GM13977 (cell line): ENCODE data around the gene DGKB.

Experiments used
- DNase-seq: peaks from one replicate; pipeline ENCODE4 v3.0.0; 2012; ENCODE audit warnings: low spot score
- in situ Hi-C: fragments of 300-500 bp; cut with MboI; formaldehyde crosslinking; loops from one replicate; pipeline ENCODE4 v1.12.0; 2022; ENCODE audit warnings: low sequenced_read_pairs, low pct_unique_long_range_greater_than_20kb, mixed read lengths, inconsistent platforms; ENCODE audit not compliant: unreplicated experiment
- TF ChIP-seq, protein P1 (sequence below): IDR thresholded peaks from 2 replicates; pipeline ENCODE4 v1.5.1; 2012; ENCODE audit warnings: mild to moderate bottlenecking, control low read depth; ENCODE audit not compliant: insufficient read depth; ENCODE audit errors: extremely low read depth, missing control alignments

DGKB gene

DNA sequence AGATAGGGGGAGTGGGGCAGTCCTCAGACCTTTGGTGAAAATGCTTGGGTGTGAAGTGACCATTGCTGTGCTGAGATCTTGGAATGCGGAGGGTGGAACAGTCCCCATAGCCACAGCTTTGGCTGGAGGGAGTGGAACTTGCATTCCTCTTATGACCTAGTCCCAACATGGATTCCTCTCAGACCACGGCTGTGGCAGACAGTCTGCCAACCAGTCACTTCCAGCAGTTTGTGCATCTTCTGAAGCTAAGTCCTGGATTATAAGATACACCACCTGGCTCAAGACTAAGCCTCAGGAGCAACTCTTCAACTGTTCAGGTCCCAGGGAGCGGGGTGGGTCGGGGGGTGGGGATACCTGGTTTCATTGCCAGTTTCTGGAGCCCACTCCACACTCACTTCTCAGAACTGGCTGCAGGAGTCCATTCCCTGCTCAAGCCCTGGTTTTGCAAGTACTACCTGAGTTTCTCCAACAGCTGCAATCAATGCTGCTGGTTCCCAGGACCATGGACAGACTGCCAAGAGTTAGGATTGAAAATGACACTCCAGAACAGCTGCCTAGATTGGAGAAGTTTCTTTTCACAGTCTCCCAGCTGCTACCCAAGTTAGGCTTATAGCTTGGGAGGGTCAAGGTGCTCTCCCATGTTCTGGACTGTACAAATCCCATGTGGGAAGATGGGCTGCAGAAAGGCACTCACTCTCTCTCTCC, 29.1 kb upstream of the DGKB start:
- TF ChIP-seq, protein P1, sequence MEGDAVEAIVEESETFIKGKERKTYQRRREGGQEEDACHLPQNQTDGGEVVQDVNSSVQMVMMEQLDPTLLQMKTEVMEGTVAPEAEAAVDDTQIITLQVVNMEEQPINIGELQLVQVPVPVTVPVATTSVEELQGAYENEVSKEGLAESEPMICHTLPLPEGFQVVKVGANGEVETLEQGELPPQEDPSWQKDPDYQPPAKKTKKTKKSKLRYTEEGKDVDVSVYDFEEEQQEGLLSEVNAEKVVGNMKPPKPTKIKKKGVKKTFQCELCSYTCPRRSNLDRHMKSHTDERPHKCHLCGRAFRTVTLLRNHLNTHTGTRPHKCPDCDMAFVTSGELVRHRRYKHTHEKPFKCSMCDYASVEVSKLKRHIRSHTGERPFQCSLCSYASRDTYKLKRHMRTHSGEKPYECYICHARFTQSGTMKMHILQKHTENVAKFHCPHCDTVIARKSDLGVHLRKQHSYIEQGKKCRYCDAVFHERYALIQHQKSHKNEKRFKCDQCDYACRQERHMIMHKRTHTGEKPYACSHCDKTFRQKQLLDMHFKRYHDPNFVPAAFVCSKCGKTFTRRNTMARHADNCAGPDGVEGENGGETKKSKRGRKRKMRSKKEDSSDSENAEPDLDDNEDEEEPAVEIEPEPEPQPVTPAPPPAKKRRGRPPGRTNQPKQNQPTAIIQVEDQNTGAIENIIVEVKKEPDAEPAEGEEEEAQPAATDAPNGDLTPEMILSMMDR = no peak
- in situ Hi-C loops = no loop called here
- DNase-seq = no peak

DNA sequence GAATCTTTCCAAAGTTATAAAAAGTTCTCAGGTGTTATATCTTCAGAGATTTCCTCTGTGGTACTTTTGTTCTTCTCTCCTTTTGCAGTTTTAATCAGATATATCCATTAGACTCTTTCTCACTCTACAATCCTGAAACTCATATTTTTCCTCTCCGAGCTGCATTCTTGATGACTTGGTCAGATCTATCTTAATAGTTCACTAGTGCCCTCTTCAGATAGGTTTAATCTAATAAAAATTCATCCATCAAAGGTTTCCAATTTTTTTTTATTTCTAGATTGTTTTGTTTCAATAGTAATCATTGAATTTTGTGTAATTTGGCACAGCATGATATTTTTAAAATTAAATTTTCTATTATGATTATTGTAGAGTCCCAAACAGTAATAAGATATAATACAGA, 21.8 kb upstream of the DGKB start:
- DNase-seq = no peak
- TF ChIP-seq, protein P1 = no peak
- in situ Hi-C loops = no loop called here

DNA sequence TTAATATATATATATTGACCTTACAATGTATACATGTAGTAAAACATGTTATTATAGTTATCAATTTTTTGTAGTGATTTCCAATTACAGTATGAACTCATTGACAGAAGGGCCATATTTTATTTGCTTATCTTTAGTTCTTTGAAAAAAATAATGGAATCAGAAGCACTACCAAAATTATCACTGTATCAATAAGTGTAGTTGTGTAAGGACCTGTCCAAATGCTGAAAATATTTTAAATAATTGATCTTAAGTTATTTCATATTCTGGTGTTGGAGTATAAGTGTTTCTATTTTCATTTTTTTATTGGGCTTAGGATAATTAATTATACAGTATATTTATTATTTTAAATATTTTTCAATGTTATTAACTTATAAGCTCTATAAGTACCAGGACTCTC, 8.5 kb upstream of the DGKB start:
- in situ Hi-C loops = no loop called here
- TF ChIP-seq, protein P1 = no peak
- no peak for DNase-seq

DNA sequence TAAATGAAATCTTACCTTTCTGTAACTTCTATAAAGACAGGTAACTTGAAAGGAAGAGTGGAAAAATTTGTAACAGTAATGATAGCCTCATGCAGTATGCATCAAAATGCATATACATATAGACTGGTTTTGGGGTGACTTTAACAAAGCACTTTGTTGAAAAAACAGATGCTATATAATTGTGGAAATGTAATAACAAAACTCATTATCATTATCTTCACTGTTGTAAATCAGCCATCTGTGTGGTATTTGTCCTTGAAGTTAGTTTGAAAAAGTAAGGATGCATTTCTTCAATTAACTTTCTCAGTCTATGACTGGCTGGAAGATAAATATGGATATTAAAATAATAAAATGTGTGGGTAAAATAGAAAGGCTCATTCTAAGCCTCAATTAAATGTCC, 6.1 kb upstream of the DGKB start:
- no peak for DNase-seq
- in situ Hi-C loops = no loop called here
- TF ChIP-seq, protein P1 = no peak

DNA sequence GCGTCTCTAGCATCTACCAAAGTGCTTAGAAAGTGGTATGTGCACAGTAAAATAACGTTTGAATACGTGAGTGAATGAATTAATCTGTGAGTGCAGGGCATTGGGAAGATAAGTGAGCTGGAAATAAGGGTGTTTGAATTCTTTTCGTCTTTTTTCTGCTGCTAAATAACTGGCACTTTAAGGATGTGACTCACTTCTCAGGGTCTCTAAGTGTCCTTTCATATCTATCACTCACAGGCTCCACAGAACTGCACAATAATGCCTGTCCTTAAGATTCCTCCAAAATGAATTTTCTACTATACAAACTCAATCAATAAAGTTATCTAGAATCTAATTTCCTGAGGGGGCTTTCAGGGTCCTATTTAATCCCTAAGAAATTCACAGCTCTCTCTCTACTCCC, 3.2 kb upstream of the DGKB start:
- TF ChIP-seq, protein P1 = no peak
- no peak for DNase-seq
- in situ Hi-C loops = no loop called here

DNA sequence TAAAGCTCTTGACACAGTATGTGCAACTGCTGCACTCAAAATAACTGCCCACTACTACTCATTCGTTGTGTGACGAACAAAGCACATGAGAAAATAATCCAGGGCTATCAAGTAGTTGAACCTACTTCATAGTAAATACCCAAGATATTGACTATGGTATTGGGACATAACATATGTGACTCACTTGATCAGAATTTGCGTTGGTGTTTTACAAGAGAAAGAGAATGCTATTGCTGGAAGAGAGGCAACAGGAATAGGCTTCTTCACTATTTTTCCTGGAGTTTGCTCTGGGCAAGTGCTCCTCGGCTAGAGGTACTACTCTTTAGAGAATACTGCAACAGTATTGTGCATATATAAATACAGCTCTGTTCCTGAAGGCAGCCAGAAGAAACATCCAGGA, 2.5 kb downstream of the DGKB start:
- DNase-seq = no peak
- TF ChIP-seq, protein P1 = no peak
- in situ Hi-C loops = no loop called here

DNA sequence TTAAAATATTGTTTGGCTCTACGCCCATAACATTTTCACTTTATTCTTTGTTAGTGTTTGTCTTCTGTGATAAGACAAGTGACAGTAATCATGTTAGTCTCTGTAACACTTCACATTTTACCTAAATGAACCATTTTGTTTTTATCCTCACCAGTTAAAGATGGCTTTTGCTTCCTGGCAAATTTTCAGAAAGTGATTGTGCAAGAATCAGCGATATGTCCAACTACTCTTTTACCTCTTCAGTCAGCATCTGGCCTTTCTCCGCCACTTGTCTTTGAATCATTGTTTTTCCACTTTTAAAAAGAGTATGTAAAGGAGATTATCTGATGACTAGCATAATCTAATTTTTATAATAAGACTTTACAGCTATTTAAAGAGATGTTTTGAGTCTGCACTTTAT, 3.5 kb downstream of the DGKB start:
- TF ChIP-seq, protein P1 = no peak
- in situ Hi-C loops = no loop called here
- DNase-seq = no peak
